T-helper 1 cell treated with Interleukin-12 subunit alpha and Interleukin-12 subunit beta and Interleukin-4 antibody, amounts not matched to agents 30 μg/mL and 1 μg/mL, for 36 hours (primary cell): ENCODE measurements around the gene MICAL2.

Source experiments
- H3K27ac Mint-ChIP-seq: one replicate; pipeline ENCODE4 v1.8.0; 2021; ENCODE audit warnings: mild to moderate bottlenecking, mixed read lengths
- H3K27me3 Mint-ChIP-seq: one replicate; pipeline ENCODE4 v1.8.0; 2021; ENCODE audit warnings: low read depth, mixed read lengths
- H3K36me3 Mint-ChIP-seq: one replicate; pipeline ENCODE4 v1.8.0; 2021; ENCODE audit warnings: low read depth, mixed read lengths
- H3K4me1 Mint-ChIP-seq: one replicate; pipeline ENCODE4 v1.8.0; 2021; ENCODE audit warnings: low read depth, mixed read lengths
- H3K4me3 Mint-ChIP-seq: one replicate; pipeline ENCODE4 v1.8.0; 2021; ENCODE audit warnings: mild to moderate bottlenecking, moderate library complexity, mixed read lengths
- H3K9me3 Mint-ChIP-seq: one replicate; pipeline ENCODE4 v1.8.0; 2021; ENCODE audit warnings: mixed read lengths

The MICAL2 gene

GRCh38 chr11:12164061-12165014 lies 53.9 kb downstream of the MICAL2 start:
- peaks cover 58% of the 10 kb centered on the region for H3K4me1 Mint-ChIP-seq
- peak overlapping the region; percentile 72 for H3K27ac Mint-ChIP-seq
- peaks cover 27% of the 10 kb centered on the region for H3K36me3 Mint-ChIP-seq
- H3K9me3 Mint-ChIP-seq: no peaks in the 10 kb centered on the region
- no peaks in the 10 kb centered on the region for H3K27me3 Mint-ChIP-seq
- no peak overlapping the region for H3K4me3 Mint-ChIP-seq

DNA sequence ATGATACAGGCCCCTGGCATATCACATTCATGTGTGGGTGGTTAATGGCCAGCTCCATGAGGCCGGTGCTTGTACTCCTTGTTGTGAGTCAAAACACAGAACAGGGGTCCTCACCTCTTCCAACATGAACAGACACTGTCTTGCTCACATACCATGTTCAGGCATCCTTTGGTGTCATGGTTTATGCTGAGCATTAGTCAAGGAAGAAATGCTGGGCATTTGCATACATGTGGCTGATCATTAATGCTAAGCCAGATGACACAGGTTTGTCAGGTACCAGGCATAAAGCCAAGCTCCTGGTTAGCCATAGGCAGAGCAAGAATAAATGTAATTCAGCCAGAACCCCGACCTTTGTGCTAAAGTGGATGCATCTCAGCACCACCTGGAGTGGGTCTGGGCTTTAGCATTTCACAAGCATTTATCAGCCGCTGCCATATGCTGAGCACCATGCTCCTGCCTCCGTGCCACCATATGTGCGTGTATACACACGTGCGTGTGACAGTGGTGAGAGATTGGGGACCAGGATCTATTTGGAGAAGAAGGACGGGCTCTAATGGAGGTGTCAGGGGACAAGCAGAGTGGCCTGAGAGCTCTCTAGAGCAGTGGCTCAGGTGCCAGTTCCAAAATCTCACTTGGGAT lies 55.0 kb downstream of the MICAL2 start:
- Mint-ChIP-seq H3K27ac (no peak overlapping the region), H3K36me3 (peaks cover 23% of the 10 kb centered on the region), H3K4me1 (peaks cover 53% of the 10 kb centered on the region), H3K27me3 (no peaks in the 10 kb centered on the region), H3K9me3 (no peaks in the 10 kb centered on the region), H3K4me3 (no peak overlapping the region)

- Mint-ChIP-seq H3K9me3 (peaks cover 2% of the 10 kb centered on the region), H3K36me3 (peaks cover 28% of the 10 kb centered on the region), H3K4me1 (peaks cover 49% of the 10 kb centered on the region), H3K27ac (peak overlapping the region; percentile 72), H3K4me3 (no peak overlapping the region), H3K27me3 (no peaks in the 10 kb centered on the region)
These were observed 56.1 kb downstream of the MICAL2 start for GRCh38 chr11:12166299-12167060.

DNA sequence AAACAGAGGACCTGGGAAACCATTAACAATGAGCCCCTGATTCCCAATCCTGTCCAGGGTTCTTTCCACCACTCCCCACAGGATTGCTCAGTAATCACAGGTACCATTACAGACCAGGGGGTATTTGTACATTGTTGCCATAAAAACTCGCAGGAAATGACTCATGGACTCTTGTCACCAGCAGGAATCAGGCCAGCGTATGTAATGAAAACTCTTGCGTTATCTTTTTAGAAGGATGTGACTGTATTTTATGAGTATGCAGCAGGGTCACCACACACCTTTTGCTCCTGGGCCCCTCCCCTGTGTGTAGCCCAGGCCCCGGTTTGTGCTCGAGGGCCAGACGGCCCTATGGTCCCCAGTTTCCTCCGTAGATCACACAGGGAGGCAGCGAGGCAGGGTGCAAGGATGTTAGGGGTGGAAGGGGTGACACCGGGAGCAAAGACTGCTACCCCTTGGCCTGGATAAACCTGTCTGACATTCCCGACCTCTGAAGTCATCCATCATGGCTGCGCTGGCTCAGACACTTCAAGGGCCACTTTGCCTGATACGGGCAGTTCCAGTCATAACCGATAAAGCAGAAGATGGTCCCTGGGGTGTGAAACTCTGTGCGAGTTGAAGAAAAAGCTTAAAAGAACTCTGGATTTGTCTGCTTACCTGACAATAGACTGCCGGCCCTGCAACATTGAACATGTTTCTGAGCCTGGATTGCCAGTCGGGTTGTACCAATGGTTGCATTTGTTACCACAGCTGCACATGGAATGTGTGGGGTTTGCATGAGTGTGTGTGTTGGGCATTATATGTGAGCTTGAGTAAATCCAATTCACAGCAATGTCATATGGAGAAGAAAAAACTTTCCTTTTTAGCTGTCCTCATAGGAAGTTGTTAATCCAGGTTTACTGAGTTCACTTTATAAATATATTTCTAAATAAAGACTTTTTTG lies 56.9 kb downstream of the MICAL2 start:
- H3K9me3 Mint-ChIP-seq: peaks cover 3% of the 10 kb centered on the region
- H3K4me1 Mint-ChIP-seq: peaks cover 52% of the 10 kb centered on the region
- H3K27me3 Mint-ChIP-seq: no peaks in the 10 kb centered on the region
- peaks cover 29% of the 10 kb centered on the region for H3K36me3 Mint-ChIP-seq
- peak overlapping the region; percentile 72 for H3K27ac Mint-ChIP-seq
- no peak overlapping the region for H3K4me3 Mint-ChIP-seq

DNA sequence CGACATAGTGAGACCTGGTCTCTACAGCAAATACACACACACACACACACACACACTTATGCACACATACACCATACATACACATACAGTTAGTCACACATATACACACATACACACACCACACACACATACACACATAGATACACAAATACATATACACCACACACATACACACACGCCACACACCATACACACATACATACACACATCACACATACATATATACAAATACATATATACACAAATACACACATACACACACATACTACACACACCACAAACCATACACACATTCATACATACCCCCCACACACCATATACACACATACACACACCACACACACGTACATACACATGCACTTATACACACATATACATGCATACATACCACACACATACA lies 57.7 kb downstream of the MICAL2 start:
- Mint-ChIP-seq H3K9me3 (peaks cover 3% of the 10 kb centered on the region), H3K27ac (peak overlapping the region; percentile 22), H3K4me1 (peaks cover 51% of the 10 kb centered on the region), H3K4me3 (no peak overlapping the region), H3K36me3 (peaks cover 23% of the 10 kb centered on the region), H3K27me3 (no peaks in the 10 kb centered on the region)

- Mint-ChIP-seq H3K9me3 (peaks cover 3% of the 10 kb centered on the region), H3K4me3 (no peak overlapping the region), H3K36me3 (peaks cover 25% of the 10 kb centered on the region), H3K27ac (no peak overlapping the region), H3K4me1 (peaks cover 50% of the 10 kb centered on the region), H3K27me3 (no peaks in the 10 kb centered on the region)
These were observed 59.4 kb downstream of the MICAL2 start for GRCh38 chr11:12169822-12170221.

GRCh38 chr11:12170501-12170900 lies 60.1 kb downstream of the MICAL2 start:
- Mint-ChIP-seq H3K27me3 (no peaks in the 10 kb centered on the region), H3K9me3 (peaks cover 3% of the 10 kb centered on the region), H3K4me3 (no peak overlapping the region), H3K4me1 (peaks cover 54% of the 10 kb centered on the region), H3K36me3 (peaks cover 25% of the 10 kb centered on the region), H3K27ac (no peak overlapping the region)

DNA sequence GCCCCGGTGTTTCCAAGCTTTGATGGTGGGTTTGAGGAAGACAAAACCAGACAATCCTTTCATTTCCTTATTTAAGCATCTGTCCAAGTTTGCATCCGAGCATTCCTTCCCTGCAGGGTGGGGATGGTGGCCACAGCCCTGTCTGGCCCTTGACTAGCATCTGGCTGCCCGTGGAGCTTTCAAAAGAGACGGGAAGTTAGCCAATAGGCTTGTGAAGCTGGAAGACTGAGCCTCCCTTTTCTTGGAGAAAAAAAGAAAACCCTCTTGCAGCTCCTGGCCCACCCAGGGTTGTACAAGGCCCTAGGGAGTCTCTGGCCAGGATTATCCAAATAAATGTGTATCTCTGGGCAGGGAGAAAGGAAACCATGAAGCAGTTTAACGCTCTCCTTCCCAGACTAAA lies 60.6 kb downstream of the MICAL2 start:
- Mint-ChIP-seq H3K36me3 (peaks cover 25% of the 10 kb centered on the region), H3K27ac (peak overlapping the region; percentile 67), H3K4me3 (no peak overlapping the region), H3K4me1 (peaks cover 59% of the 10 kb centered on the region), H3K27me3 (no peaks in the 10 kb centered on the region), H3K9me3 (peaks cover 3% of the 10 kb centered on the region)

DNA sequence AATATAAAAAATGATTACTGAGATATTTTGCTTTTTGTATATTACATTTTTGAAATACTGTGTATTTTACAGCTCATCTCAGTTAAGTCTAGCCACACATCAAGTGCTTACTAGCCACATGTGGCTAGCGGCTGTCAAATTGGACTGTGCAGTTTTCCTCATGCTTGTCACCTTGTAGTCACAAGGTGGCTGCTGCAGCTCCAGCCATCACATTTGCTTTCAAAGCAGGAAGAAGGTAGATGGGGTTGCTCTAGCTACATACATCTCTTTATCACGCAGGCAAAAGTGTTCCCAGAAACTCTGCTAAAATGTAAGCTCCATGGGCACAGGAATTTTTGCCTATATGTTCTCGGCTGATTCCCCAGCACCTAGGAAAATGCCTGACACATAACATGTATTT lies 61.5 kb downstream of the MICAL2 start:
- Mint-ChIP-seq H3K27me3 (no peaks in the 10 kb centered on the region), H3K4me3 (no peak overlapping the region), H3K27ac (no peak overlapping the region), H3K4me1 (peaks cover 60% of the 10 kb centered on the region), H3K36me3 (peaks cover 21% of the 10 kb centered on the region), H3K9me3 (peaks cover 3% of the 10 kb centered on the region)

DNA sequence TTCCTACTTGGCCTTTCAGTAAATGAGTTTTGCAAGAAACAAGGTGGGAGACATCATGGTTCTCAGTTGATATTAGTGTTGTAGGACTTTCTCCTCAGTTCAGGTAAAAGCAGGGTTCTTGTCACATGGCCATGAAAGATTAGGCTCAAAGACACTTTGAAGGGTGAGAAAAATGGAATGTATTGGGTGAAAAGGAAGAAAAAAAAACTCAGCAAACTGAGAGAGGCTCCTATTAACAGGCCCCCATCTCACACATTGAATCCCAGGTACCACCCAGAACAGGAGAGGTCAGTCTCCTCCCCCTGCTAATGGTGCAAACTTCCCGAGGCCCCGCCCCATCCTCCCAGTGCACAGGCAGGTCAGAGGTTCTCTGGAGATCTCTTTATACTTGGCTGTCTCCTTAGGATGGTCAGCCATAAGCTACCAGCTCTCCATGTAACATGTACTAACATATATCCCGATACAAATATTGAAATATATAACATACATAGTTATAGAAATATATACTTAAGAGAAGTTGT lies 62.2 kb downstream of the MICAL2 start:
- H3K4me1 Mint-ChIP-seq: peaks cover 59% of the 10 kb centered on the region
- H3K36me3 Mint-ChIP-seq: peaks cover 24% of the 10 kb centered on the region
- H3K4me3 Mint-ChIP-seq: no peak overlapping the region
- no peaks in the 10 kb centered on the region for H3K27me3 Mint-ChIP-seq
- peaks cover 3% of the 10 kb centered on the region for H3K9me3 Mint-ChIP-seq
- H3K27ac Mint-ChIP-seq: peak overlapping the region; percentile 84

DNA sequence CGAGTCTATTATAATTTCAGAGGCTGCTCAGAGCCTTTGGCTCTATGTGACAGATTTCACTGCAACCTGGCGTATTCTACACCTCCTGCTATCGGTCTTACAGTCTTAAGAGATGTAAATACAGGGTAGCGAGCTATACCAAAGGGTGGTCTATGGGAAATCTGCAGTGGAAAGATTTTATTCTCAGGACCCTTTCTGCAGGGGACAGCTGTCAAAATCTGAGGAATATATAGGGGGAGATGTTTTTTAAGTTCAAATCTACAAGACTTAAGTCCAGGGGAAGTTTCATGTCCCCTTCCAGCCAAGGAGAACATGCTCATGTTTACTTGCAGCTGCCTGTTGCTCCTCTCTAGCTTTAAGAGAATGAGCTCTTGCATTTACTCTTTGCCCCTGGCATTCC lies 62.7 kb downstream of the MICAL2 start:
- peak overlapping the region; percentile 72 for H3K27ac Mint-ChIP-seq

DNA sequence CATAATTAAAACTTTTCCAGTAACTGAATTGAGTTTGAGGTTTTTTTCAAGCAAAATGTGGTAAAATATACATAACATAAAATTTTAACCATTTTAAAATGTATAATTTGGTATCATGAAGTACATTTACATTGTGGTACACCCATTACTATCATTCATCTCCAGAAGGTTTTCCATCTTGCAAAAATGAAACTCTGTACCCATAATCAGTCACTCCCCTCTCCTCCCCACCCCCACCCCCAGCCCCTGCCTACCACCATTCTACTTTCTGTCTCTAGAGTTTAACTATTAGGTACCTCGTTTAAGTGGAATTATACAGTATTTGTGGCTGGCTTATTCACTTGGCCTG lies 63.7 kb downstream of the MICAL2 start:
- H3K27ac Mint-ChIP-seq: peak overlapping the region; percentile 98
- H3K9me3 Mint-ChIP-seq: peaks cover 3% of the 10 kb centered on the region
- peaks cover 27% of the 10 kb centered on the region for H3K36me3 Mint-ChIP-seq
- H3K4me1 Mint-ChIP-seq: peaks cover 66% of the 10 kb centered on the region
- no peaks in the 10 kb centered on the region for H3K27me3 Mint-ChIP-seq
- peak overlapping the region; percentile 69 for H3K4me3 Mint-ChIP-seq

More for the DNA sequence above, 62.7 kb downstream of the MICAL2 start:
- peaks cover 62% of the 10 kb centered on the region for H3K4me1 Mint-ChIP-seq
- H3K4me3 Mint-ChIP-seq: no peak overlapping the region
- peaks cover 3% of the 10 kb centered on the region for H3K9me3 Mint-ChIP-seq
- peaks cover 27% of the 10 kb centered on the region for H3K36me3 Mint-ChIP-seq
- no peaks in the 10 kb centered on the region for H3K27me3 Mint-ChIP-seq

GRCh38 chr11:12174477-12175143 lies 64.2 kb downstream of the MICAL2 start:
- Mint-ChIP-seq H3K4me1 (peaks cover 70% of the 10 kb centered on the region), H3K36me3 (peaks cover 27% of the 10 kb centered on the region), H3K27ac (peak overlapping the region; percentile 98), H3K27me3 (no peaks in the 10 kb centered on the region), H3K4me3 (peak overlapping the region; percentile 69), H3K9me3 (peaks cover 3% of the 10 kb centered on the region)
